IMR-90 (cell line): ENCODE measurements around the gene SELENOO.

Source experiments
- CTCF ChIP-seq: conservative IDR thresholded peaks from 2 replicates; pipeline ENCODE4 v1.5.1; 2012; ENCODE audit warnings: mild to moderate bottlenecking, low read depth, low read length, improper control_type of control experiment
- TF ChIP-seq, protein P1 (sequence below): fragments of 150-350 bp; IDR thresholded peaks from 2 replicates; pipeline ENCODE4 v1.6.1; 2017; ENCODE audit warnings: mild to moderate bottlenecking, antibody characterized with exemption, low read length, low read depth

DNA sequence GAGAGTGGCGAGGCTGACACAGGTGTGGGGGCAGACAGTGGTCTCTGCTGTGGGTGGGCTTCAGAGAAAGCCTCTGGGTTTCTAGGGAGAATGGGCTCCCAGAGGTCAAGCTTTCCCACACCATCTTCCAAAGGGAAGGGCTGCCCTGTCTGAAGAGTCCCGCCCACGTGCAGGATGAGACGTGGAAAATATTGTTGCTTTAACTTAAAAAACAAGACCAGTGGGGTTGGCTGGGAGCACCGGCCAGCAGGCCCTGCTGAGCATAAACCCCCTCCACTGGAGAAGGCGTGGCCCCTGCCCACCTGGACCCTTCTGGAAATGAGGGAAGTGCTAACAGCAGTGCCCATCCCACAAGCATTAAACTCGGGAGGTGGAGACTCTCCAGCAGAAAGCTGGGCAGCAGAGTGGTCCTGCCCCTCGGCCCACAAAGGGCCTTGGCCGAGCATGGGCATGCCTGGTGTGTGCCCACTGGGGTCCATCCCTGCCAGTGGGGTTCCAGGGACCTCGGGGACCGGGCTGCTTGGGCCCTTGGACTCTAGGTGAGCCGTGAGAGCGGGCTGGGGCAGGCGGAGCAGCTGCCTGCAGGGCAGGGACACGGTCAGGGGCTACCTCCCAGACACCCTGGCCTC lies 15.4 kb downstream of the SELENOO start:
- TF ChIP-seq, protein P1, sequence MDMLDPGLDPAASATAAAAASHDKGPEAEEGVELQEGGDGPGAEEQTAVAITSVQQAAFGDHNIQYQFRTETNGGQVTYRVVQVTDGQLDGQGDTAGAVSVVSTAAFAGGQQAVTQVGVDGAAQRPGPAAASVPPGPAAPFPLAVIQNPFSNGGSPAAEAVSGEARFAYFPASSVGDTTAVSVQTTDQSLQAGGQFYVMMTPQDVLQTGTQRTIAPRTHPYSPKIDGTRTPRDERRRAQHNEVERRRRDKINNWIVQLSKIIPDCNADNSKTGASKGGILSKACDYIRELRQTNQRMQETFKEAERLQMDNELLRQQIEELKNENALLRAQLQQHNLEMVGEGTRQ = no peak
- TF ChIP-seq CTCF = no peak
